HG03280 (cell line): Measurements from ENCODE around the gene DNAH9.

Experiments used
- ATAC-seq: cut with Tn5 transposase; IDR thresholded peaks from one replicate; pipeline ENCODE4 v1.9.1; 2021; ENCODE audit warnings: mild to moderate bottlenecking, moderate library complexity; ENCODE audit not compliant: unreplicated experiment

The DNAH9 gene

DNA sequence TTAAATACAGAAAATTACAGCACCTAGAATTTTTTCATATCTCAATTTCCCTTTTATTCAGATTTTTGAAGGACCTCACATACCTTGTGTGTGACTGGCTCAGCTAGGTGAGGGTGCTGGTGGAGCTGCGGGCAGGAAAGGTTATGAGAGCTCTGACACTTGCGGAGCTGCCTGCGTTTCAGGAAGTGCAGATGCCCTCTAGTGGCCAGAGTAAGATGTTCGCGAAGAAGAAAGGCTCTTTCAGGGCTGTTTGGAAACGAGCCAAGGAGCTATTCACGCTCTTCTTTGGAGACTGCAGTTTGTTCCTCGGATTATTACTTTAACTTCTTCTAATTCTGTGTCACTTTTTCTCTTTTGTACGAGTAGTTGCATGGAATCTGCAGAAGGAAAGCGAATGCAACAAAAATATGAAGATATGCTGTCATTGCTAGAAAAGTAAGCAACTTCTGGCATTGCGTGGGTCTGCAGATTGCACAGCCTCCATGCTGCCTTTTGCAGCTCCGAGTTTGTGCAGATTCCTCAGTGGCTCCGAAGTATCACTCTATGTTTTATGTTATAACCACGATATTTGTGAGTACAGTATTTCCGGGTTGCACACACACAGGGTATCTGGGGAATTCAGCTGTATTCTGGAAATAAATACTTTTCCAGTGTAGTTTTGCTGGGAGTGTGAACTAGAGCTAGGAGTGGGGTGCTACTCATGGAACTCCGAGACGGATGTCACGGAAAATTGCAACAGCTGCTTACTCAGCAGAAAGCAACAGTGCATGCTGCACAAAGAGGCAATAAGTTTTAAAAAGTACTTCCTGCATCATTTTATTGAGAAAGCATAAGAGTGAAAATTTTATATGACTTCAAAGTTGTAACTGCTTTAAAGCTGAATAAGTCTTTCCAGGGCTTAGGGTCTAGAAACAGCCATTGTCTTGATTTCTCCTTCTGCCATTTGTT lies 46.3 kb downstream of the DNAH9 start:
- ATAC-seq = no peak

- ATAC-seq = no peak
Measured at GRCh38 chr17:11645426-11645825, 47.2 kb downstream of the DNAH9 start.

- no peak for ATAC-seq
Measured at GRCh38 chr17:11651089-11651488, 52.8 kb downstream of the DNAH9 start.

DNA sequence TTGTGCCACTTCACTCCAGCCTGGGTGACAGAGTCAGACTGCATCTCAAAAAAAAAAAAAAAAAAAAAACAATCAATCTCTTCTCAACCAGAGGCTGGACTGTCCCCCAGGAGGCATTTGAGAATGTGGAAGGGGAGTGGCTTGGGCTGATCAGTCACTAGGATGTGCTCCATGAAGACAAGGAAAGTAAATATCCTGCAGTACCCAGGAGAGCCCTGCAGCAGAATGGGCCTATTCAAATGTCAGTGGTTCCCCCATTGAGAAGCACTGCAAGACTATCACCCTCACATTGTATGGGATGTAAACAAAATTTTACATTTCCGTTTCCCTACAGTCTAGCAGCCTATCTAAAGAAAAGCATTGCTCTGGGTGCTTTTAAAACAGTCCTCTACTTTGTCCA lies 70.3 kb downstream of the DNAH9 start:
- ATAC-seq = no peak

DNA sequence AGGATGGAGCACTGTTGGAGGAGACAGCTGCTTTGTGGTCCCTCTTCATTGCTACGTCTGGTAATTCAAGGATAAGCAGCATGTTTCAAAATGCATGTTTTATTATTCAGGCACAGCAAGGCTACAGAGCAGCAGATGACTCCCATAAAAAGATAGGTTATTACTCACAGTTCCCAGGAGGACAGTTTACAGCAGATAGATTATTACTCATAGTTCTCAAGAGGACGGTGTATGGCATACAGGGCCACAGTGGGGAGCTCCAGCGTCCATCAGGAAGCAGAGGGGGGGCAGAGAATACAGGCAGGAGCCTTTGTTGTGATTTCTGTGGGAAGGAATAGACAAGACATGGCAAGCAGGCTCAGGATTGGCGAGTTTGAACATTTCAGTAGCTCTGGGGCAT lies 72.9 kb downstream of the DNAH9 start:
- no peak for ATAC-seq

GRCh38 chr17:11682646-11683045 lies 84.4 kb downstream of the DNAH9 start:
- ATAC-seq = no peak

GRCh38 chr17:11690681-11691080 lies 92.4 kb downstream of the DNAH9 start:
- no peak for ATAC-seq

GRCh38 chr17:11692688-11693087 lies 94.4 kb downstream of the DNAH9 start:
- ATAC-seq = no peak

DNA sequence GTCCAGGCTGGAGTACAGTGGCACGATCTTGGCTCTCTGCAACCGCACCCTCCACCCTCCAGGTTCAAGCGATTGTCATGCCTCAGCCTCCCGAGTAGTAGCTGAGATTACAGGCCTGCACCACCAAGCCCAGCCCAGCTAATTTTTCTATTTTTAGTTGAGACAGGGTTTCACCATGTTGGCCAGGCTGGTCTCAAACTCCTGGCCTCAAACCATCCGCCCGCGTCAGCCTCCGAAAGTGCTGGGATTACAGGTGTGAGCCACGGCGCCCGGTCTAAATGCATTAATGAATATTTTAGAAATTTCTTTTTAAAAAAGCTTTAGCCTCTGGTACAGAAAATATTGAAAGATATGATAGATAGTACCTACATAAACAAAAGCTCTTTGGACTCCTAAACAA lies 95.0 kb downstream of the DNAH9 start:
- no peak for ATAC-seq

DNA sequence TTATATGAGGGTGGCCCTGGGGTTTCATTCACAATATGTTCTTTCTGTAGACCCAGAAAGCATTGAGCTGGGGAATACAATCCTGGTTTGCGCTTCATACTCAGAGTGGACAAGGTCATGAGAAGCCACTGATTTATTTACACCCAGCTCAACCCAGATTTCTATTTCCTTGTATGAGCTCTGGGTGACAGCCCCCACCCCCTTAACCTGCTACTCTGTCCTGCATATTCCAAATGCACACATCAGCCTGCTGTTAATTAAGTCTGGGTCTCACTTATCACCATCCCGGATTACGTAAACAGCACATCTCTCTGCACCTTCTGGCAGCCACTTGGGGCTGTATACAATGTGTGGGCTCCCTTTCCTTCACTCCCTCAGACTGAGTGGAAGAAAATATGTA lies 102.4 kb downstream of the DNAH9 start:
- ATAC-seq = no peak

DNA sequence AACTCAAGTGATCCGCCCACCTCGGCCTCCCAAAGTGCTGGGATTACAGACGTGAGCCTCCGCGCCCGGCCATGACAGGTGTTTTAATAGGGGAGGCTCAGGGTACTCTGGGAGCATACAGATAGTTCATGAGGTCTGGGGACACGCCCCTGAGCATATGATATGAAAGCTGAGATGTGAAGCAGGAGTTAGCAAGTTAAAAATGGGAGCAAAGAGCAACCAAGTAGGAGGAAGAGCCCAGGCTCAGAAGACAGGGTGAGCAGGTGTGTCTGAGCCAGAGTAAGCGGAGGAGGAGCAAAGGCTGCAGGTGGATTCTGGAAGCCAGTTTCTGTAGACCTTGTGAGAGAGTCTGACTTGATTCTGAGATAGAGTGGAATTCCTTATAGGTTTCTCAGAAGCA lies 103.6 kb downstream of the DNAH9 start:
- ATAC-seq = no peak

- no peak for ATAC-seq
Measured at GRCh38 chr17:11704041-11704440, 105.8 kb downstream of the DNAH9 start.

DNA sequence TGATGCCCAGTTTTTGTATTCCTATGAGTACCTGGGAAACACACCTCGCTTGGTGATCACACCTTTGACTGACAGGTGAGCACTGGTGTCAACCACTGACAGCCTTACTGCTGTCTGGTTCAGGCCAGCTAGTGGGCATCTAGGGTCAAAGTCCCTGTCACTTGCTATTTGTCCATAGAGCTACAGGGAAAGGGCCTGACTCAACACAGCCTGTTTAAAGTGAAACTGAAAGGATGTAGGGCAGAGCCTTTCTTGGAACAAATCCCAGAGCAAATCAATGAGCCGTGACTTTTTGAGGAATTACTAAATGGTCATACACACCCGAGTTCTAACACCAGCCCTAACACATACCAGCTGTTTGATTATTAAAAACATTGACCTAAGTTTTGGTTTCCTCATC lies 106.8 kb downstream of the DNAH9 start:
- ATAC-seq = no peak

GRCh38 chr17:11707586-11707985 lies 109.3 kb downstream of the DNAH9 start:
- no peak for ATAC-seq

DNA sequence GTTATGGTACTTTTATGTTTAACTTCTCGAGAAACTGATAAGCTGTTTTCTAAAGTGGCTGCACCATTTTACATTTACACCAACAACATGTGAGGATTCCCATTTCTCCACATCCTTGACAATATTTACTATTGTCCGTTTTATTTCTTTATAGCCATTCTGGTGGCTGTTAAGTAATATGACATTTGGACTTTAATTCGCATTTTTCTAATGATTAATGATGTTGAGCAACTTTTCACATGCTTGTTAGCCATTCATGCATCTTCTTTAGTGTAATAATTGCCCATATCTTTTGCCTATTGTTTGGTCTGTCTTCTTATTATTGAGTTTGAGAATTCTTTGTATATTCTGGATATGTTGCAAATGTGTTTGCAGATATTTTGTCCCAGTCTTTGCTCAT lies 114.2 kb downstream of the DNAH9 start:
- no peak for ATAC-seq

GRCh38 chr17:11719203-11719602 lies 120.9 kb downstream of the DNAH9 start:
- ATAC-seq = no peak

DNA sequence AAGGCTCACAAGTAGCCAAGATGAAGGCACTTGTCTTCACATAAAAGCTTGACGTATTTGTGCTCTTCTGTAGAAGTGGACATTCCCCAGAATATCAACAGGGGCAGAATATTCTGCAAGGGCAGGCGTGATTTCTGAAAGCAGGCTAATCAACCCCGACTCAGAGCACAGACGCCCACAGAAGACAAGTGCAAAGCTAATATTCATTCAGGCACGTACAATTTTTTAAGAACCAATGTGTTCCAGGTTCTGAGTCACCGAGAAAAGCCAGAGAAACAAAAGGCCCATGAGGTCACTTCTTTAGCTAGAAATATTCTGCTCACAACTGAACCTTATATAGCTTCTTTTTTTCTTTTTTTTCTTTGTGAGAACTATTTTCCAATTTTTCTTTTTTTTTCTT lies 121.6 kb downstream of the DNAH9 start:
- ATAC-seq = no peak

DNA sequence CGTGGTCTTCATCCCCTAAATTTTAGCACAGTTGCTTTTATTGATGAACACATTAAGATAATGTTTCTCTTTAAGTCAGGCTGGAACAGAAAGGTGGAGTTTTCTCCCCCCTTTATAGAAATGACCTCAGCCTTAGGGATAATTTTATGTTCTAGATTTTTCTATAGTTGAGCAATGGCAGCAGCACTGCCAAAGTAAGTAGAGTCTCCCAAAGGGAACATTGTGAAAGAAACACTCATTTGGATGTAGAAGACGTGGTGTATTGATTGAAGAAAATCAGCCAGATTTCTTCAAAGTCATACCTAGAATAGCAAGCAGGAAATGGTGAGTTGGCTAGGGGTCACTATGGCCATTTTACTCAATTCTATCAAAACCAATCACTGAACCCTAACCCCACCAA lies 122.5 kb downstream of the DNAH9 start:
- no peak for ATAC-seq

DNA sequence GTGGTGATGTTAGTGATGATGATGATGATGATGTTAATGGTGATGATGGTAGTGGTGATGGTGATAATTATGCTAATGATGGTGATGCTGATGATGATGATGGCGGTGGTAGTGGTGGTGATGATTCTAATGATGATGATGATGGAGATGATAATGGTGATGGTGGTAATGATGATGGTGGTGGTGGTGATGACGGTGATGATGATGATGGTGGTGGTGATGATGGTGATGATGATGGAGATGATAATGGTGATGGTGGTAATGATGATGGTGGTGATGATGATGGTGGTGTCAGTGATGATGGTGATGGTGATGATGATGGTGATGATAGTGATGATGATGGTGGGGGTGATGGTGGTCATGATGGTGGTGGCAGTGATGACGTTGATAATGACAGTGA lies 132.5 kb downstream of the DNAH9 start:
- no peak for ATAC-seq

DNA sequence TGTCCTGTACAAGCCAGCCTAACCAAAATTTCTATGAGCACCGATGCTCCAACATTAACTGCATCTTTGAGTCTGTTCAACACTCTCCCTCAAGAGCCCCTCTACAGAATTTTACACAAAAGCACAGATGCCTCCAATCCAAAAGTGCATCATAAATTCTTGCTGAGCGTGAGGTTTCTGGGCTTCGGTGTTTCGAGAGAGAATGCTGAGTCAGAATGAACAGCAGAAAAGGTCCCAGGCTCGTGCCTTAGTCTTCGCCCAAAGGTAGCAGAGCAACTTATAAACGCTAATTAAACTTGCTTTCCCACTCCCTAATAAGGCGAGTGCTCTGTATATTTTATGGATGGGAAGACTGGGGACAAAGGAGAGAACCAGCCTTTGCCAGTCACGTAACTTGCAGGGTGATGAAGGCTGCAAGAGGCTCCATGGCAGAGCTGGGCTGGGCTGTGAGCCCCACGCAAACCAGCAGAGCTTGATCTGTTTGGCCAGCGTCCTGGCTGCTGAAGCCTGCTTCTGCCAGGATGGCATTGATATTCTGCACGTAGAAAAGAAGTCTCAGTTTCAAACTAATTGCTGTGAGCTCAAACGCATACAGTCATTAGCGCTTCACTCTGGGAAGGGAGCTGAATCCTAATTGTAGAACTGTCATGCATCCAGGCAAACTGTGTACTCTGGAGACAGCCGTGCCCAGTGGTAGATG lies 138.5 kb downstream of the DNAH9 start:
- no peak for ATAC-seq

GRCh38 chr17:11737313-11737679 lies 139.0 kb downstream of the DNAH9 start:
- ATAC-seq = no peak

DNA sequence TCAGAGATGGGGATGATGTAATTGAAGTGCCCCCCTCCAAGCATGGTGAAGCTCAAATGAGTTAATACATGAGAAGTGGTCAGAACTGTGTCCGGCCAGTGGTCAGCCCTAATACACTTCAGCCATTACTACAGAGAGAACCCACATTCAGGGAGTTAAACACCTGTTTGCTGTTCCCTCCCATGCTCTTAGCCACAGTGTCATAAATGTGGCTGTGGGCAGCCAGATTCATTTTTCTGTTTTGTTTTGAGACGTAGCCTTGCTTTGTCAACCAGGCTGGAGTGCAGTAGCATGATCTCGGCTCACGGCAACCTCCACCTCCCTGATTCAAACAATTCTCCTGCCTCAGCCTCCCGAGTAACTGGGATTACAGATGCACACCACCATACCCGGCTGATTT lies 139.9 kb downstream of the DNAH9 start:
- no peak for ATAC-seq
